ENCODE measurements around the gene AOC2.

DNA sequence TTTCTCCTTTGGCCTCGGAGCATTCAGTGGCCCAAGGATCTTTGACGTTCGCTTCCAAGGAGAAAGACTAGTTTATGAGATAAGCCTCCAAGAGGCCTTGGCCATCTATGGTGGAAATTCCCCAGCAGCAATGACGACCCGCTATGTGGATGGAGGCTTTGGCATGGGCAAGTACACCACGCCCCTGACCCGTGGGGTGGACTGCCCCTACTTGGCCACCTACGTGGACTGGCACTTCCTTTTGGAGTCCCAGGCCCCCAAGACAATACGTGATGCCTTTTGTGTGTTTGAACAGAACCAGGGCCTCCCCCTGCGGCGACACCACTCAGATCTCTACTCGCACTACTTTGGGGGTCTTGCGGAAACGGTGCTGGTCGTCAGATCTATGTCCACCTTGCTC is 8.0 kb downstream of the AOC2 start:
- no peak for TF ChIP-seq CEBPB (tag; IDR thresholded peaks at IDR 0.05)
- TF ChIP-seq, protein P1, sequence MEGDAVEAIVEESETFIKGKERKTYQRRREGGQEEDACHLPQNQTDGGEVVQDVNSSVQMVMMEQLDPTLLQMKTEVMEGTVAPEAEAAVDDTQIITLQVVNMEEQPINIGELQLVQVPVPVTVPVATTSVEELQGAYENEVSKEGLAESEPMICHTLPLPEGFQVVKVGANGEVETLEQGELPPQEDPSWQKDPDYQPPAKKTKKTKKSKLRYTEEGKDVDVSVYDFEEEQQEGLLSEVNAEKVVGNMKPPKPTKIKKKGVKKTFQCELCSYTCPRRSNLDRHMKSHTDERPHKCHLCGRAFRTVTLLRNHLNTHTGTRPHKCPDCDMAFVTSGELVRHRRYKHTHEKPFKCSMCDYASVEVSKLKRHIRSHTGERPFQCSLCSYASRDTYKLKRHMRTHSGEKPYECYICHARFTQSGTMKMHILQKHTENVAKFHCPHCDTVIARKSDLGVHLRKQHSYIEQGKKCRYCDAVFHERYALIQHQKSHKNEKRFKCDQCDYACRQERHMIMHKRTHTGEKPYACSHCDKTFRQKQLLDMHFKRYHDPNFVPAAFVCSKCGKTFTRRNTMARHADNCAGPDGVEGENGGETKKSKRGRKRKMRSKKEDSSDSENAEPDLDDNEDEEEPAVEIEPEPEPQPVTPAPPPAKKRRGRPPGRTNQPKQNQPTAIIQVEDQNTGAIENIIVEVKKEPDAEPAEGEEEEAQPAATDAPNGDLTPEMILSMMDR (IDR thresholded peaks at IDR 0.05 in 2 of 3, conservative IDR thresholded peaks at IDR 0.05 in 1 of 3; ENCODE audit: insufficient read depth in 2 of 3, low read depth in 1 of 3, low read length in 3 of 3): no peak
- TF ChIP-seq POLR2A (conservative IDR thresholded peaks at IDR 0.05): no peak
- TF ChIP-seq EP300 (IDR thresholded peaks at IDR 0.05; ENCODE audit: low read length): no peak
- no peak for TF ChIP-seq PTTG1 (tag; IDR thresholded peaks at IDR 0.05; ENCODE audit: low read depth)
- no peak for TF ChIP-seq HDAC2 (IDR thresholded peaks at IDR 0.05)
- TF ChIP-seq ZNF232 (CRISPR knock-in tag; IDR thresholded peaks at IDR 0.05): no peak
- no peak for TF ChIP-seq TCF7 (IDR thresholded peaks at IDR 0.05; ENCODE audit: borderline replicate concordance)
- TF ChIP-seq EZH2 (IDR thresholded peaks at IDR 0.05; ENCODE audit: borderline replicate concordance, low read depth, low read length): no peak
- no peak for TF ChIP-seq ZNF146 (CRISPR knock-in tag; IDR thresholded peaks at IDR 0.05; ENCODE audit: unreplicated experiment)
- no peak for TF ChIP-seq ESRRA (IDR thresholded peaks at IDR 0.05; ENCODE audit: borderline replicate concordance, low read depth)
- no peak for TF ChIP-seq ZNF253 (CRISPR knock-in tag; conservative IDR thresholded peaks at IDR 0.05)
- TF ChIP-seq, protein P2, sequence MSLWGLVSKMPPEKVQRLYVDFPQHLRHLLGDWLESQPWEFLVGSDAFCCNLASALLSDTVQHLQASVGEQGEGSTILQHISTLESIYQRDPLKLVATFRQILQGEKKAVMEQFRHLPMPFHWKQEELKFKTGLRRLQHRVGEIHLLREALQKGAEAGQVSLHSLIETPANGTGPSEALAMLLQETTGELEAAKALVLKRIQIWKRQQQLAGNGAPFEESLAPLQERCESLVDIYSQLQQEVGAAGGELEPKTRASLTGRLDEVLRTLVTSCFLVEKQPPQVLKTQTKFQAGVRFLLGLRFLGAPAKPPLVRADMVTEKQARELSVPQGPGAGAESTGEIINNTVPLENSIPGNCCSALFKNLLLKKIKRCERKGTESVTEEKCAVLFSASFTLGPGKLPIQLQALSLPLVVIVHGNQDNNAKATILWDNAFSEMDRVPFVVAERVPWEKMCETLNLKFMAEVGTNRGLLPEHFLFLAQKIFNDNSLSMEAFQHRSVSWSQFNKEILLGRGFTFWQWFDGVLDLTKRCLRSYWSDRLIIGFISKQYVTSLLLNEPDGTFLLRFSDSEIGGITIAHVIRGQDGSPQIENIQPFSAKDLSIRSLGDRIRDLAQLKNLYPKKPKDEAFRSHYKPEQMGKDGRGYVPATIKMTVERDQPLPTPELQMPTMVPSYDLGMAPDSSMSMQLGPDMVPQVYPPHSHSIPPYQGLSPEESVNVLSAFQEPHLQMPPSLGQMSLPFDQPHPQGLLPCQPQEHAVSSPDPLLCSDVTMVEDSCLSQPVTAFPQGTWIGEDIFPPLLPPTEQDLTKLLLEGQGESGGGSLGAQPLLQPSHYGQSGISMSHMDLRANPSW (CRISPR knock-in tag; IDR thresholded peaks at IDR 0.05): no peak
- TF ChIP-seq, protein P3, sequence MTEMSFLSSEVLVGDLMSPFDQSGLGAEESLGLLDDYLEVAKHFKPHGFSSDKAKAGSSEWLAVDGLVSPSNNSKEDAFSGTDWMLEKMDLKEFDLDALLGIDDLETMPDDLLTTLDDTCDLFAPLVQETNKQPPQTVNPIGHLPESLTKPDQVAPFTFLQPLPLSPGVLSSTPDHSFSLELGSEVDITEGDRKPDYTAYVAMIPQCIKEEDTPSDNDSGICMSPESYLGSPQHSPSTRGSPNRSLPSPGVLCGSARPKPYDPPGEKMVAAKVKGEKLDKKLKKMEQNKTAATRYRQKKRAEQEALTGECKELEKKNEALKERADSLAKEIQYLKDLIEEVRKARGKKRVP (CRISPR knock-in tag; IDR thresholded peaks at IDR 0.05): no peak
